HepG2 (cell line): Measurements from ENCODE around the gene SLC15A1. TPM values are rescaled to one million over a fixed set of nuclear protein-coding genes. Genes with fewer than 3 reads are reported as not detected.

ENCODE experiments used
- ATAC-seq: fragments of 200-7000 bp; cut with Tn5 transposase; 3 replicates; pipeline ENCODE4 v1.9.1; 2020; ENCODE audit warnings: mild to moderate bottlenecking, moderate library complexity
- BruUV-seq: library from RNA; stranded (reverse); fragments of 400-500 nt; replicated peaks from 2 replicates; lab custom pipeline; 2021; lab: Mats Ljungman, UMichigan
- CTCF ChIA-PET: fragments of 300-600 bp; formaldehyde crosslinking; extraction: SDS; loops from one replicate; lab custom pipeline; 2021; ENCODE audit warnings: low total read pairs, inconsistent platforms, low intra/inter-chr PET ratio; lab: Yijun Ruan, JAX
- POLR2A ChIA-PET: fragments of 350-600 bp; sonication (Branson Sonifier 250); formaldehyde crosslinking; loops from one replicate; lab custom pipeline; 2020; ENCODE audit warnings: antibody characterized with exemption, inconsistent platforms; lab: Yijun Ruan, JAX
- DNase-seq: peaks from one replicate; pipeline ENCODE4 v3.0.0-alpha.2; 2015; ENCODE audit warnings: low spot score
- FAIRE-seq: peaks from 3 replicates; lab custom pipeline; 2011; peaks lifted over from hg19 to GRCh38; lab: Jason Lieb, UNC
- H2AFZ ChIP-seq: one replicate; pipeline ENCODE4 v1.6.1; 2011; ENCODE audit warnings: low read length, inconsistent platforms
- H3K27ac ChIP-seq: fragments of 300-600 bp; 3 replicates; pipeline ENCODE4 v1.8.0; 2011; ENCODE audit warnings: mixed run types, mild to moderate bottlenecking, mixed read lengths, low read length, inconsistent platforms; ENCODE audit not compliant: insufficient read depth; ENCODE audit errors: extremely low read length
- H3K27me3 ChIP-seq, 2 experiments: fragments of 200-600 bp in 1 of 2; 2 replicates in 1 of 2; 3 replicates in 1 of 2; pipeline versions ENCODE4 v1.6.0 to v1.8.0; 2011; ENCODE audit warnings: low read length in 2 of 2, mild to moderate bottlenecking in 2 of 2, moderate library complexity in 2 of 2, inconsistent platforms in 1 of 2; ENCODE audit not compliant: insufficient read depth in 2 of 2, control insufficient read depth in 1 of 2
- H3K36me3 ChIP-seq, 2 experiments: fragments of 200-600 bp in 1 of 2; replicated peaks in 1 of 2; 2 replicates in 1 of 2; 3 replicates in 1 of 2; pipeline versions ENCODE4 v1.5.1 to v1.8.0; 2011; ENCODE audit warnings: low read length in 2 of 2, inconsistent platforms in 1 of 2; ENCODE audit not compliant: insufficient read depth in 2 of 2, control insufficient read depth in 1 of 2
- H3K4me1 ChIP-seq: 2 replicates; pipeline ENCODE4 v1.5.1; 2012; ENCODE audit warnings: low read length, inconsistent platforms; ENCODE audit not compliant: insufficient read depth
- H3K4me2 ChIP-seq: 2 replicates; pipeline ENCODE4 v1.6.0; 2011; ENCODE audit warnings: low read depth, low read length, inconsistent platforms
- H3K4me3 ChIP-seq, 3 experiments: fragments of 200-600 bp in 1 of 3; sonication (generic), shearing (Covaris generic) in 1 of 3; replicated peaks in 1 of 3; 2 replicates each; pipeline ENCODE4 v1.5.1; 2011 to 2016; ENCODE audit warnings: low read length in 3 of 3, inconsistent platforms in 2 of 3, low read depth in 2 of 3, mild to moderate bottlenecking in 2 of 3, control low read depth in 1 of 3, mixed read lengths in 1 of 3; ENCODE audit not compliant: insufficient read depth in 1 of 3
- H3K79me2 ChIP-seq: one replicate; pipeline ENCODE4 v1.6.1; 2011; ENCODE audit warnings: low read length, inconsistent platforms; ENCODE audit not compliant: insufficient read depth
- H3K9ac ChIP-seq: 2 replicates; pipeline ENCODE4 v1.6.0; 2011; ENCODE audit warnings: mild to moderate bottlenecking, low read depth, low read length, inconsistent platforms; ENCODE audit not compliant: insufficient read depth
- H3K9me3 ChIP-seq: 2 replicates; pipeline ENCODE4 v1.5.1; 2012; ENCODE audit warnings: mild to moderate bottlenecking, low read length
- H4K20me1 ChIP-seq: 2 replicates; pipeline ENCODE4 v1.6.0; 2011; ENCODE audit warnings: inconsistent platforms, mild to moderate bottlenecking, low read length, moderate library complexity; ENCODE audit not compliant: insufficient read depth
- BCL3 ChIP-seq: sonication (generic); formaldehyde crosslinking; IDR thresholded peaks from 2 replicates; pipeline ENCODE4 v1.5.1; 2020; ENCODE audit warnings: mild to moderate bottlenecking, missing genetic modification reagents, moderate library complexity
- BHLHE40 ChIP-seq: IDR thresholded peaks from 2 replicates; pipeline ENCODE4 v1.6.1; 2011; ENCODE audit warnings: low read length, improper control_type of control experiment
- CBX5 ChIP-seq: sonication (generic); formaldehyde crosslinking; IDR thresholded peaks from 2 replicates; pipeline ENCODE4 v1.4.0; 2020; ENCODE audit warnings: missing genetic modification reagents, borderline replicate concordance
- CENPT ChIP-seq: sonication (generic); formaldehyde crosslinking; IDR thresholded peaks from 2 replicates; pipeline ENCODE4 v1.8.0; 2022; ENCODE audit warnings: low read depth, mild to moderate bottlenecking, moderate library complexity, missing genetic modification reagents
- ELK4 ChIP-seq: sonication (generic); formaldehyde crosslinking; IDR thresholded peaks from 2 replicates; pipeline ENCODE4 v1.9.0; 2021; ENCODE audit warnings: missing genetic modification reagents, borderline replicate concordance
- KDM5B ChIP-seq: sonication (generic); formaldehyde crosslinking; IDR thresholded peaks from 2 replicates; pipeline ENCODE4 v1.4.0; 2020; ENCODE audit warnings: missing genetic modification reagents, mild to moderate bottlenecking, borderline replicate concordance
- PHF20 ChIP-seq: sonication (generic); formaldehyde crosslinking; IDR thresholded peaks from 2 replicates; pipeline ENCODE4 v1.5.0; 2020; ENCODE audit warnings: mild to moderate bottlenecking, missing genetic modification reagents
- SAP130 ChIP-seq: IDR thresholded peaks from 2 replicates; pipeline ENCODE4 v1.6.1; 2016; ENCODE audit warnings: low read depth
- SCMH1 ChIP-seq: sonication (generic); formaldehyde crosslinking; IDR thresholded peaks from 2 replicates; pipeline ENCODE4 v1.9.0; 2021; ENCODE audit warnings: missing genetic modification reagents, mild to moderate bottlenecking, borderline replicate concordance
- SMAD9 ChIP-seq: sonication (generic); formaldehyde crosslinking; IDR thresholded peaks from 2 replicates; pipeline ENCODE4 v1.5.1; 2020; ENCODE audit warnings: mild to moderate bottlenecking, missing genetic modification reagents
- TARDBP ChIP-seq: sonication (generic); formaldehyde crosslinking; IDR thresholded peaks from 2 replicates; pipeline ENCODE4 v1.8.0; 2022; ENCODE audit warnings: mild to moderate bottlenecking, missing genetic modification reagents
- ZNF326 ChIP-seq: sonication (generic); formaldehyde crosslinking; IDR thresholded peaks from 2 replicates; pipeline ENCODE4 v1.4.0; 2020; ENCODE audit warnings: missing genetic modification reagents, borderline replicate concordance
- whole genome bisulfite sequencing: methylation state at CpG from one replicate; pipeline ENCODE4 v1.1.6; 2017; ENCODE audit warnings: low lambda C conversion rate; 5-methylcytosine and 5-hydroxymethylcytosine counted together
- in situ Hi-C: cut with HindIII; loops from 2 replicates; pipeline ENCODE4 v1.10.0; 2017; ENCODE audit warnings: low pct_unique_long_range_greater_than_20kb; ENCODE audit not compliant: extremely low pct_ligation_motif_present
- intact Hi-C: fragments of 100-400 bp; cut with micrococcal nuclease; formaldehyde crosslinking; loops from one replicate; pipeline ENCODE4 v1.10.0; 2022; ENCODE audit not compliant: unreplicated experiment
- polyA plus RNA-seq, 8 experiments: library from polyadenylated mRNA; depleted of rRNA in 3 of 8; stranded (reverse) in 7 of 8; unstranded in 1 of 8; fragments of >200 nt; fragmentation: Illumina TruSeq in 4 of 8; extraction: Trizol in 4 of 8; gene quantifications; 2 replicates each; pipeline versions ENCODE4 v1.2.1 to v1.2.3, GENCODE V29; 2011 to 2016; ENCODE audit warnings: low read depth in 4 of 8, missing spikeins in 1 of 8, mixed read lengths in 1 of 8; ENCODE audit not compliant: insufficient read depth in 1 of 8
- total RNA-seq, 5 experiments: library from RNA; depleted of rRNA; stranded (reverse); fragments of >200 nt; fragmentation: Illumina TruSeq; extraction: Trizol; gene quantifications; 2 replicates each; pipeline ENCODE4 v1.2.3, GENCODE V29; 2016; ENCODE audit warnings: low read depth in 1 of 5
- TF ChIP-seq, protein P1 (sequence below): fragments of 450-650 bp; IDR thresholded peaks from 2 replicates; pipeline ENCODE4 v1.6.1; 2016

The SLC15A1 gene
- total and polyA plus RNA-seq, 2 of the 13 experiments (the other 11 are each of a cell fraction or from before 2014, with no cell fraction given), result 0.17 to 0.20 TPM

GRCh38 chr13:98765996-98766519, 13.6 kb upstream of the SLC15A1 start:
- BruUV-seq, result no TSS peak
- intact Hi-C loops (no loop called here), in situ Hi-C loops (no loop called here)
- Histone ChIP-seq H4K20me1 (no peaks in the 10 kb centered on the region), H3K4me1 (peaks cover 14% of the 10 kb centered on the region), H2AFZ (no peak overlapping the region), H3K9ac (no peak overlapping the region), H3K27ac (no peak overlapping the region), H3K4me2 (no peak overlapping the region), H3K9me3 (no peaks in the 10 kb centered on the region), H3K79me2 (no peaks in the 10 kb centered on the region), H3K36me3 (no peaks in the 10 kb centered on the region), H3K4me3 (no peak overlapping the region), H3K27me3 (peaks cover 7 to 48% of the 10 kb centered on the region in 2 experiments; a peak in 4 of 5 replicates)
- no peak for ATAC-seq
- 29% methylated on average over 8 of the region's 8 CpGs for WGBS
- no peak for FAIRE-seq
- ChIA-PET CTCF (no interaction called here), POLR2A (no interaction called here)
- TF ChIP-seq CENPT (no peak), BHLHE40 (no peak), SAP130 (no peak), ELK4 (CRISPR knock-in tag) (no peak), ZNF326 (no peak), SMAD9 (CRISPR knock-in tag) (no peak), BCL3 (CRISPR knock-in tag) (no peak), KDM5B (no peak), CBX5 (CRISPR knock-in tag) (no peak), TARDBP (CRISPR knock-in tag) (no peak), PHF20 (no peak), SCMH1 (CRISPR knock-in tag) (no peak)
- TF ChIP-seq, protein P1, sequence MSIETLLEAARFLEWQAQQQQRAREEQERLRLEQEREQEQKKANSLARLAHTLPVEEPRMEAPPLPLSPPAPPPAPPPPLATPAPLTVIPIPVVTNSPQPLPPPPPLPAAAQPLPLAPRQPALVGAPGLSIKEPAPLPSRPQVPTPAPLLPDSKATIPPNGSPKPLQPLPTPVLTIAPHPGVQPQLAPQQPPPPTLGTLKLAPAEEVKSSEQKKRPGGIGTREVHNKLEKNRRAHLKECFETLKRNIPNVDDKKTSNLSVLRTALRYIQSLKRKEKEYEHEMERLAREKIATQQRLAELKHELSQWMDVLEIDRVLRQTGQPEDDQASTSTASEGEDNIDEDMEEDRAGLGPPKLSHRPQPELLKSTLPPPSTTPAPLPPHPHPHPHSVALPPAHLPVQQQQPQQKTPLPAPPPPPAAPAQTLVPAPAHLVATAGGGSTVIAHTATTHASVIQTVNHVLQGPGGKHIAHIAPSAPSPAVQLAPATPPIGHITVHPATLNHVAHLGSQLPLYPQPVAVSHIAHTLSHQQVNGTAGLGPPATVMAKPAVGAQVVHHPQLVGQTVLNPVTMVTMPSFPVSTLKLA, result no peak
- DNase-seq, result no peak
